Brain microvascular endothelial cell (primary cell): ENCODE measurements around the gene SPRY2.
A peak's percentile ranks its signal among the peaks of the same experiment; 100 is the strongest.

Source experiments
- DNase-seq: peaks from one replicate; pipeline ENCODE4 v3.0.0-alpha.2; 2020
- H3K27ac ChIP-seq: fragments of 250-450 bp; sonication (Bioruptor Pico); 2 replicates; pipeline ENCODE4 v1.5.1; 2020; ENCODE audit warnings: mild to moderate bottlenecking, moderate library complexity
- H3K27me3 ChIP-seq: fragments of 250-450 bp; sonication (Bioruptor Pico); replicated peaks from 2 replicates; pipeline ENCODE4 v1.5.1; 2020; ENCODE audit warnings: mild to moderate bottlenecking
- H3K36me3 ChIP-seq: fragments of 250-450 bp; sonication (Bioruptor Pico); replicated peaks from 2 replicates; pipeline ENCODE4 v1.5.1; 2020; ENCODE audit warnings: mild to moderate bottlenecking
- H3K4me3 ChIP-seq: 2 replicates; pipeline ENCODE4 v1.5.1; 2011; ENCODE audit warnings: low read depth, mild to moderate bottlenecking, control low read depth, low read length, moderate library complexity
- in situ Hi-C: cut with HindIII; loops from 2 replicates; pipeline ENCODE4 v1.10.0; 2017; ENCODE audit warnings: low sequenced_read_pairs, low pct_ligation_motif_present
- TF ChIP-seq, protein P1 (sequence below): IDR thresholded peaks from 2 replicates; pipeline ENCODE4 v1.5.1; 2011; ENCODE audit warnings: low read depth, mild to moderate bottlenecking, moderate library complexity, low read length, control low read depth, inconsistent platforms; ENCODE audit errors: missing control alignments

Gene SPRY2

DNA sequence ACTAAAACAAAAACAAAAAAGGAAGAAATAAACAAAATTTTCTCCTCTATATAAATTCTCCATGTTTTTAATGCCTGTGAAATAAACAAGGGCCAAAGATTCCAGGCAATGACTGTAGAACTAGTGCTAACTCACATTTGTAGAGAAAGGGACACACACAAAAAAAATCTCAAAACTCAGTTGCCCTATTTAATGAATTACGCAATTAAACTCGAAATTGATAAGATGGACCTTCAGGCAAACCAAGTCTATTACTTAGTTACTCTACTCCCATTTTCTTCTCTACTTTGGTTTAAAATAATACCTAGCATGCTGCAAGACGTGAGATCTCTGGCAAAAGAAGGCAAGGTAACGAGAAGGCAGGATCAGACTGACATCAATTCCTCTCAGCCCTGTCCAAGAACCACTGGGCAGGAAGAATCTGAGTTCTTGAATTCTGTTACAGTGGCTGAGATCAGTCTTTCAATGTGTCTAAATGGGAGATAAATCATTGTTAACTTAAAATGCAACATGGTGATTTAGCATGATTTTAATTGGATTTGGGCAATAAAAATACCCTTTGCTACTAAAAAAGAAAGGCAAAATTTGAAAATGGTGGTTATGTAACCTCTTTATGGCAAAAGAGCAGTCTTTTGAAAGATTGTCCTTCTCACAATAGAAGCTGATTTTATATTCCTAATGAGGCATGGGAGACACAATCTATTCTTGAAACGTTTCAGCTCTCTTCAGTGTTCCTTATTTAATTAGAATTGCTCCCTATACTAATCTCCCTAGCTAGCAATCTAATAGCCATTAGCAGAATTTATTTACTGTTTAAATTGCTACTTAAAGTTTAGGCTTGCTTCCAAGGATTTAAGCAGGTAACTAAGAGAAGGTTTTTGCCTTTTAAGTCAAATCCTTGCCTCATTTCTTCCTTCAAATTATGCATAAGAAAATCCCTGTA, 25.9 kb downstream of the SPRY2 start:
- Histone ChIP-seq H3K4me3 (no peak overlapping the region), H3K27me3 (no peaks in the 10 kb centered on the region), H3K27ac (no peak overlapping the region), H3K36me3 (no peaks in the 10 kb centered on the region)
- DNase-seq, result no peak
- in situ Hi-C loops, result no loop called here
- TF ChIP-seq, protein P1, sequence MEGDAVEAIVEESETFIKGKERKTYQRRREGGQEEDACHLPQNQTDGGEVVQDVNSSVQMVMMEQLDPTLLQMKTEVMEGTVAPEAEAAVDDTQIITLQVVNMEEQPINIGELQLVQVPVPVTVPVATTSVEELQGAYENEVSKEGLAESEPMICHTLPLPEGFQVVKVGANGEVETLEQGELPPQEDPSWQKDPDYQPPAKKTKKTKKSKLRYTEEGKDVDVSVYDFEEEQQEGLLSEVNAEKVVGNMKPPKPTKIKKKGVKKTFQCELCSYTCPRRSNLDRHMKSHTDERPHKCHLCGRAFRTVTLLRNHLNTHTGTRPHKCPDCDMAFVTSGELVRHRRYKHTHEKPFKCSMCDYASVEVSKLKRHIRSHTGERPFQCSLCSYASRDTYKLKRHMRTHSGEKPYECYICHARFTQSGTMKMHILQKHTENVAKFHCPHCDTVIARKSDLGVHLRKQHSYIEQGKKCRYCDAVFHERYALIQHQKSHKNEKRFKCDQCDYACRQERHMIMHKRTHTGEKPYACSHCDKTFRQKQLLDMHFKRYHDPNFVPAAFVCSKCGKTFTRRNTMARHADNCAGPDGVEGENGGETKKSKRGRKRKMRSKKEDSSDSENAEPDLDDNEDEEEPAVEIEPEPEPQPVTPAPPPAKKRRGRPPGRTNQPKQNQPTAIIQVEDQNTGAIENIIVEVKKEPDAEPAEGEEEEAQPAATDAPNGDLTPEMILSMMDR, result no peak

DNA sequence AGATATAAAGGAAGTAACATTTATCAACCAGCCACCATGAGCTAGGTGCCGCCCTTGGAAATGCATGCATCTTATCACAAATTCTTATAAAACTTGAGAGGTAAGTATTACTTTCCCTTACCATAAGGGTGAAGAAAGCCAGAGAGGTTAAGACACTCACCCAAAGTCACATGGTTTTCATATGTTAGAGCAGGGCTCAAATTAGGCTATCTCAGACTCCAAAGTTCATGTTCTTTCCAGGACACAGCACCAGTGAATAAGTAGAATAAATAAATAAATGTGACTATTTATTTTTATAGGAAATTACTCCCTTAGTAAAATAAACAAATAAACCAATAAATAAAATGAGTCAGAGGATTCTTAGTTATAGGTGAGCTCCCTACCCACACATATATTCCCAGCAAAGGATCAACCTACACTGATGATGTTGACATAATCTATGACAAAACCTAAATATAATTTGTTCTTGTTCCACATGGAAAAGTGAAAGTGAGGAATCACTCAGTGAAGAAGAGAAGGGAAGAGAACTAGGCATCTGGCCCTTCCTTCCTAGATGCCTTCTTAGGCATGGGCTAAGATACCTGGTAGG, 27.2 kb downstream of the SPRY2 start:
- TF ChIP-seq, protein P1, result no peak
- H3K27ac ChIP-seq, result no peak overlapping the region
- no peak overlapping the region for H3K4me3 ChIP-seq
- H3K36me3 ChIP-seq, result no peaks in the 10 kb centered on the region
- no peak for DNase-seq
- in situ Hi-C loops, result no loop called here
- no peaks in the 10 kb centered on the region for H3K27me3 ChIP-seq

DNA sequence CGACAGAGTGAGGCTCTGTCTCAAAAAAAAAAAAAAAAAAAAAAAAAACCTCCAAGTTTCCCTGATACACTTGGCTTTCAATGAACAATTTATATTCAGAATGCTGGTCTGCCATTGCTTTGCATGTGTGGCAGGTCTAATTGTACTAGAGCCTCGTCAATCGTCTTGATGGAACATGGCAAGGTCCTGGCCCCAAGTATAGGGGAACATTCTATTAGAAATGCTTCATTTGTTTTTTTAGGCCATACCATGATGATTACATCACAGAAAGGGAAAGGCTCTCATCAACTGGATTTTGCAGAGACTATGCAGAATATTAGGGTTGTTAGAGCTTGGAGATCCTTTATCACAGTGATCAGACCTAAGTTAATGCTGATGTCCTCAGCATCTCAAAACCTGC, 28.0 kb downstream of the SPRY2 start:
- no peaks in the 10 kb centered on the region for H3K27me3 ChIP-seq
- DNase-seq, result peak; percentile 15
- H3K27ac ChIP-seq, result no peak overlapping the region
- no peaks in the 10 kb centered on the region for H3K36me3 ChIP-seq
- no peak overlapping the region for H3K4me3 ChIP-seq
- in situ Hi-C loops, result no loop called here
- TF ChIP-seq, protein P1, result no peak

DNA sequence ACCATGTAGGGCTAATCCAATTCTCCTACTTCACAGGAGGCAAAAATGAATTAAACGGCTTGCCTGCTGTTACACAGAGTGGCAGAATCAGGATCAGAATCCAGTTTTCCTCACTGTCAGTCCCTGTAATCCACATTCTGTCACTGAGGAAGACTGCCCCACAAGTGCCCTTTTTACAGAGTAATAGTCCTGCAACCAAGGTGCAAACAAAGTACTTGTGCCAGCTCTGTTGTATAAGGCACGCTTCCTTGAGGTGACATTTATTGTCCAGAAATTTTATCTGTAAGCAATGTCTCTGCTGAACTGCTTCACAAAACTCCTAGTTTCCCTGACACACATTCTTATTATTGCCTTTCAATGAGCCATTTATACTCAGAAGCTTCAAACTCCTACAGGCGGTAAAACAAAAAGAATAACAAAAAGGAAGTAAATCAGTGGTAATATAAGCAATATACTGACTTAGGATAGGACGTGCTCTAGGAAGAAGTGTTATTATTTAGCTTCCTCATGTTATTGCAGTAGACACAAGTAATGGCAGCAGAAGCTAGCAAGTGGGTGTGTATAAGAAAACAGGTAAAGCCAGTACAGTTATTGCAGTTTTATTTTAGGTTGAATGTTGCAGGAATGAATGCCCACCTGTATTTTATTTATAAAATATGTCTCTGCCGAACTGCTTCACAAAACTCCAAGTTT, 28.8 kb downstream of the SPRY2 start:
- H3K27me3 ChIP-seq, result no peaks in the 10 kb centered on the region
- no peaks in the 10 kb centered on the region for H3K36me3 ChIP-seq
- in situ Hi-C loops, result no loop called here
- TF ChIP-seq, protein P1, result no peak
- no peak for DNase-seq
- no peak overlapping the region for H3K4me3 ChIP-seq
- H3K27ac ChIP-seq, result no peak overlapping the region

DNA sequence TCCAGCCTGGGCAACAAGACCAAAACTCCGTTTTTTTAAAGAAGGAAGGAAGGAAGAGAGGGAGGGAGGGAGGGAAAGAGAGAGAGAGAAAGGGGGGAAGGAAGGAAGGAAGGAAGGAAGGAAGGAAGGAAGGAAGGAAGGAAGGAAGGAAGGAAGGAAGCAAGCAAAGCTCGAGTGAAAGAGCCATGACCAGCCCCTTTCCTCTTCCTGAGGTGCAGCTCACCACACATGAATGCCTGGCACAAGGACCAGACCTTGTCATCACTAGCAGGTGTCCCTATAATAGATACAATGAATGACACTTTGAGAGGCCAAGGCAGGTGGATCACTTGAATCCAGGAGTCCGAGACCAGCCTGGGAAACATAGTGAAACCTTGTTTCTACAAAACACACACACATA, 31.0 kb downstream of the SPRY2 start:
- TF ChIP-seq, protein P1, result no peak
- no peak overlapping the region for H3K4me3 ChIP-seq
- in situ Hi-C loops, result no loop called here
- H3K27me3 ChIP-seq, result no peaks in the 10 kb centered on the region
- no peak overlapping the region for H3K27ac ChIP-seq
- no peaks in the 10 kb centered on the region for H3K36me3 ChIP-seq
- no peak for DNase-seq
